GM11168 (cell line): ENCODE measurements around the gene ENC1.

Source experiments
- in situ Hi-C: fragments of 300-500 bp; cut with MboI; formaldehyde crosslinking; loops from one replicate; pipeline ENCODE4 v1.12.0; 2022; ENCODE audit warnings: low sequenced_read_pairs; ENCODE audit not compliant: unreplicated experiment

Gene ENC1

GRCh38 chr5:74636149-74636548 is 4.4 kb downstream of the ENC1 start:
- in situ Hi-C loops: loop anchor here (10.0 to 25.0 kb wide), 3 partner anchors 161 to 599 kb away; no protein-coding TSS in a partner anchor

- in situ Hi-C loops: loop anchor here (10.0 to 25.0 kb wide), 3 partner anchors 160 to 597 kb away; no protein-coding TSS in a partner anchor
Measured at GRCh38 chr5:74634611-74635286, 5.8 kb downstream of the ENC1 start.

- in situ Hi-C loops: loop anchor here (10.0 to 25.0 kb wide), 3 partner anchors 159 to 596 kb away; no protein-coding TSS in a partner anchor
Measured at GRCh38 chr5:74633695-74634094, 6.8 kb downstream of the ENC1 start.

GRCh38 chr5:74632947-74633356 is 7.6 kb downstream of the ENC1 start:
- in situ Hi-C loops: loop anchor here (10.0 to 25.0 kb wide), 3 partner anchors 158 to 596 kb away; no protein-coding TSS in a partner anchor

- in situ Hi-C loops: loop anchor here (10.0 to 25.0 kb wide), 3 partner anchors 157 to 594 kb away; no protein-coding TSS in a partner anchor
Measured at GRCh38 chr5:74631081-74631953, 9.2 kb downstream of the ENC1 start.

GRCh38 chr5:74630453-74631066 is 10.0 kb downstream of the ENC1 start:
- in situ Hi-C loops: loop anchor here (10.0 to 25.0 kb wide), 3 partner anchors 156 to 593 kb away; no protein-coding TSS in a partner anchor

GRCh38 chr5:74629326-74629725 is 11.2 kb downstream of the ENC1 start:
- in situ Hi-C loops: loop anchor here (25.0 kb wide), 2 partner anchors 417 to 592 kb away; no protein-coding TSS in a partner anchor

- in situ Hi-C loops: loop anchor here (25.0 kb wide), 2 partner anchors 416 to 591 kb away; no protein-coding TSS in a partner anchor
Measured at GRCh38 chr5:74628359-74628758, 12.2 kb downstream of the ENC1 start.

- in situ Hi-C loops: loop anchor here (25.0 kb wide), 2 partner anchors 415 to 590 kb away; no protein-coding TSS in a partner anchor
Measured at GRCh38 chr5:74627646-74628279, 12.8 kb downstream of the ENC1 start.

- in situ Hi-C loops: loop anchor here (25.0 kb wide), 2 partner anchors 414 to 589 kb away; no protein-coding TSS in a partner anchor
Measured at GRCh38 chr5:74626386-74627222, 13.9 kb downstream of the ENC1 start.

GRCh38 chr5:74625742-74626241 is 14.7 kb downstream of the ENC1 start:
- in situ Hi-C loops: loop anchor here (25.0 kb wide), 2 partner anchors 413 to 588 kb away; no protein-coding TSS in a partner anchor

- in situ Hi-C loops: loop anchor here (25.0 kb wide), 2 partner anchors 413 to 588 kb away; no protein-coding TSS in a partner anchor
Measured at GRCh38 chr5:74624931-74625505, 15.5 kb downstream of the ENC1 start.

- in situ Hi-C loops: no loop called here
Measured at GRCh38 chr5:74624501-74624900, 16.0 kb downstream of the ENC1 start.

GRCh38 chr5:74623748-74624408 is 16.6 kb downstream of the ENC1 start:
- in situ Hi-C loops: no loop called here

- in situ Hi-C loops: no loop called here
Measured at GRCh38 chr5:74623006-74623611, 17.4 kb downstream of the ENC1 start.

- in situ Hi-C loops: no loop called here
Measured at GRCh38 chr5:74622122-74622521, 18.4 kb downstream of the ENC1 start.

GRCh38 chr5:74621492-74621891 is 19.0 kb downstream of the ENC1 start:
- in situ Hi-C loops: no loop called here
